HEK293 (cell line): ENCODE results near the gene TRIM66.
A peak's percentile ranks its signal among the peaks of the same experiment; 100 is the strongest.

Experiments
- CTCF ChIA-PET: fragments of 350-600 bp; formaldehyde crosslinking; extraction: SDS; loops from one replicate; lab custom pipeline; 2021; ENCODE audit warnings: antibody characterized with exemption; lab: Yijun Ruan, JAX
- POLR2A ChIA-PET: fragments of 300-600 bp; formaldehyde crosslinking; extraction: SDS; loops from one replicate; lab custom pipeline; 2020; ENCODE audit warnings: antibody characterized with exemption, inconsistent platforms; lab: Yijun Ruan, JAX
- H3K27ac ChIP-seq: fragments of 200-500 bp; sonication (Bioruptor generic); 2 replicates; pipeline ENCODE4 v1.5.1; 2014; ENCODE audit warnings: low read depth, low read length, control low read depth, inconsistent platforms; ENCODE audit errors: extremely low read depth
- H3K36me3 ChIP-seq, 2 experiments: fragments of 200-500 bp in 1 of 2; sonication (Bioruptor generic) in 1 of 2; 1 replicate in 1 of 2; 2 replicates in 1 of 2; pipeline ENCODE4 v1.5.1; 2014 to 2017; ENCODE audit warnings: inconsistent platforms in 2 of 2, low read length in 2 of 2; ENCODE audit not compliant: control insufficient read depth in 2 of 2, insufficient read depth in 1 of 2
- H3K4me1 ChIP-seq: fragments of 200-500 bp; sonication (Bioruptor generic); 2 replicates; pipeline ENCODE4 v1.5.1; 2014; ENCODE audit warnings: mild to moderate bottlenecking, low read length, inconsistent platforms; ENCODE audit not compliant: control insufficient read depth, insufficient read depth
- H3K4me3 ChIP-seq: 2 replicates; pipeline ENCODE4 v1.5.1; 2011; ENCODE audit warnings: low read depth, mild to moderate bottlenecking, control low read depth, low read length, moderate library complexity
- H3K9me3 ChIP-seq: fragments of 200-500 bp; sonication (Bioruptor generic); 2 replicates; pipeline ENCODE4 v1.5.1; 2014; ENCODE audit warnings: low read depth, low read length, inconsistent platforms; ENCODE audit not compliant: control insufficient read depth, insufficient read depth
- GLIS1 ChIP-seq: fragments of 450-650 bp; formaldehyde crosslinking; IDR thresholded peaks from 2 replicates; pipeline ENCODE4 v1.5.1; 2016; ENCODE audit warnings: missing biosample characterization, missing genetic modification characterization
- PATZ1 ChIP-seq: fragments of 450-650 bp; formaldehyde crosslinking; IDR thresholded peaks from 2 replicates; pipeline ENCODE4 v1.5.1; 2016; ENCODE audit warnings: missing biosample characterization, missing genetic modification characterization
- PRDM1 ChIP-seq: fragments of 450-650 bp; formaldehyde crosslinking; IDR thresholded peaks from 2 replicates; pipeline ENCODE4; 2016; ENCODE audit warnings: missing biosample characterization, missing genetic modification characterization
- SP2 ChIP-seq: fragments of 450-650 bp; formaldehyde crosslinking; IDR thresholded peaks from 2 replicates; pipeline ENCODE4 v1.5.1; 2016; ENCODE audit warnings: missing biosample characterization, missing genetic modification characterization
- ZBTB20 ChIP-seq: fragments of 450-650 bp; formaldehyde crosslinking; IDR thresholded peaks from 2 replicates; pipeline ENCODE4 v1.5.1; 2016; ENCODE audit warnings: missing biosample characterization, missing genetic modification characterization
- ZBTB48 ChIP-seq: fragments of 450-650 bp; formaldehyde crosslinking; IDR thresholded peaks from 2 replicates; pipeline ENCODE4 v1.5.1; 2016; ENCODE audit warnings: missing biosample characterization, missing genetic modification characterization
- ZBTB8A ChIP-seq: fragments of 450-650 bp; formaldehyde crosslinking; IDR thresholded peaks from 2 replicates; pipeline ENCODE4 v1.5.1; 2016; ENCODE audit warnings: missing biosample characterization, missing genetic modification characterization
- ZFP3 ChIP-seq: fragments of 450-650 bp; formaldehyde crosslinking; IDR thresholded peaks from 2 replicates; pipeline ENCODE4 v1.5.1; 2016; ENCODE audit warnings: low read depth, missing biosample characterization, missing genetic modification characterization
- ZIC2 ChIP-seq: fragments of 450-650 bp; formaldehyde crosslinking; IDR thresholded peaks from 2 replicates; pipeline ENCODE4 v1.5.1; 2016; ENCODE audit warnings: missing biosample characterization, missing genetic modification characterization
- ZNF138 ChIP-seq: fragments of 450-650 bp; formaldehyde crosslinking; IDR thresholded peaks from 2 replicates; pipeline ENCODE4 v1.5.1; 2016; ENCODE audit warnings: missing biosample characterization, missing genetic modification characterization, borderline replicate concordance
- ZNF140 ChIP-seq: fragments of 450-650 bp; formaldehyde crosslinking; IDR thresholded peaks from 2 replicates; pipeline ENCODE4 v1.5.1; 2016; ENCODE audit warnings: missing biosample characterization, missing genetic modification characterization
- ZNF175 ChIP-seq: fragments of 450-650 bp; formaldehyde crosslinking; IDR thresholded peaks from 2 replicates; pipeline ENCODE4 v1.5.1; 2016; ENCODE audit warnings: missing biosample characterization, missing genetic modification characterization
- ZNF202 ChIP-seq: fragments of 450-650 bp; formaldehyde crosslinking; IDR thresholded peaks from 2 replicates; pipeline ENCODE4 v1.5.1; 2016; ENCODE audit warnings: missing biosample characterization, missing genetic modification characterization, borderline replicate concordance
- ZNF48 ChIP-seq: fragments of 450-650 bp; formaldehyde crosslinking; IDR thresholded peaks from 2 replicates; pipeline ENCODE4 v1.5.1; 2016; ENCODE audit warnings: missing biosample characterization, missing genetic modification characterization
- ZNF488 ChIP-seq: fragments of 450-650 bp; formaldehyde crosslinking; IDR thresholded peaks from 2 replicates; pipeline ENCODE4 v1.5.1; 2016; ENCODE audit warnings: missing biosample characterization, missing genetic modification characterization
- ZNF529 ChIP-seq: fragments of 450-650 bp; formaldehyde crosslinking; IDR thresholded peaks from 2 replicates; pipeline ENCODE4 v1.5.1; 2017; ENCODE audit warnings: missing genetic modification characterization, missing biosample characterization; ENCODE audit not compliant: insufficient replicate concordance
- ZNF561 ChIP-seq: fragments of 450-650 bp; IDR thresholded peaks from 2 replicates; pipeline ENCODE4 v1.5.1; 2018; ENCODE audit warnings: missing biosample characterization, missing genetic modification characterization, borderline replicate concordance
- ZNF639 ChIP-seq: fragments of 450-650 bp; formaldehyde crosslinking; IDR thresholded peaks from 2 replicates; pipeline ENCODE4 v1.5.1; 2016; ENCODE audit warnings: missing biosample characterization, missing genetic modification characterization
- ZNF645 ChIP-seq: fragments of 450-650 bp; formaldehyde crosslinking; IDR thresholded peaks from 2 replicates; pipeline ENCODE4; 2016; ENCODE audit warnings: missing biosample characterization, missing genetic modification characterization
- ZNF791 ChIP-seq: fragments of 450-650 bp; formaldehyde crosslinking; IDR thresholded peaks from 2 replicates; pipeline ENCODE4 v1.5.1; 2016; ENCODE audit warnings: missing biosample characterization, missing genetic modification characterization
- ZNF843 ChIP-seq: fragments of 450-650 bp; formaldehyde crosslinking; IDR thresholded peaks from 2 replicates; pipeline ENCODE4 v1.5.1; 2016; ENCODE audit warnings: missing biosample characterization, missing genetic modification characterization
- ZSCAN4 ChIP-seq: fragments of 450-650 bp; formaldehyde crosslinking; IDR thresholded peaks from 2 replicates; pipeline ENCODE4 v1.5.1; 2017; ENCODE audit warnings: missing biosample characterization, missing genetic modification characterization

The TRIM66 gene

GRCh38 chr11:8658321-8659057, 24.0 kb downstream of the TRIM66 start:
- CTCF ChIA-PET = interaction anchor here (0.6 to 0.7 kb wide), 2 partner anchors 15 to 371 kb away, joined by 3 read pairs; no protein-coding TSS in a partner anchor
- H3K27ac ChIP-seq = no peak overlapping the region

GRCh38 chr11:8656291-8656690, 26.2 kb downstream of the TRIM66 start:
- Histone ChIP-seq H3K36me3 (peaks cover 0 to 5% of the 10 kb centered on the region in 2 experiments; a peak in 1 of 3 replicates), H3K4me1 (no peaks in the 10 kb centered on the region)
- POLR2A ChIA-PET = no interaction called here
- TF ChIP-seq ZBTB20 (tag by site-specific recombination) = no peak
- TF ChIP-seq ZNF202 = no peak
- TF ChIP-seq, all 188 proteins: peak for 0
- CTCF ChIA-PET = no interaction called here
- H3K27ac ChIP-seq = no peak overlapping the region
- no peak overlapping the region for H3K4me3 ChIP-seq
- no peaks in the 10 kb centered on the region for H3K9me3 ChIP-seq

More at GRCh38 chr11:8658321-8659057, 24.0 kb downstream of the TRIM66 start:
- TF ChIP-seq GLIS1 (tag by site-specific recombination) = peak; percentile 68
- TF ChIP-seq ZNF488 (tag by site-specific recombination) = no peak
- peak; percentile 57 for TF ChIP-seq ZIC2 (tag by site-specific recombination)
- TF ChIP-seq PRDM1 = no peak
- no peak for TF ChIP-seq SP2 (tag by site-specific recombination)
- H3K4me1 ChIP-seq = no peaks in the 10 kb centered on the region
- POLR2A ChIA-PET = no interaction called here
- H3K36me3 ChIP-seq = no peaks in the 10 kb centered on the region
- H3K4me3 ChIP-seq = no peak overlapping the region
- no peaks in the 10 kb centered on the region for H3K9me3 ChIP-seq

GRCh38 chr11:8654503-8654902, 28.0 kb downstream of the TRIM66 start:
- H3K4me1 ChIP-seq = no peaks in the 10 kb centered on the region
- peaks cover 0 to 11% of the 10 kb centered on the region in 2 experiments; a peak in 1 of 3 replicates for H3K36me3 ChIP-seq
- no peak overlapping the region for H3K27ac ChIP-seq
- CTCF ChIA-PET = no interaction called here
- H3K4me3 ChIP-seq = no peak overlapping the region
- POLR2A ChIA-PET = no interaction called here
- H3K9me3 ChIP-seq = no peaks in the 10 kb centered on the region
- no peak for TF ChIP-seq ZNF791 (tag by site-specific recombination)
- no peak for TF ChIP-seq ZNF529
- no peak for TF ChIP-seq ZNF140 (tag by site-specific recombination)
- no peak for TF ChIP-seq PATZ1 (tag by site-specific recombination)
- no peak for TF ChIP-seq ZNF645

GRCh38 chr11:8652140-8652539, 30.3 kb downstream of the TRIM66 start:
- CTCF ChIA-PET = interaction anchor here (0.7 kb wide), 1 partner anchor 1063 kb away, joined by 3 read pairs; no protein-coding TSS in a partner anchor
- POLR2A ChIA-PET = no interaction called here
- H3K27ac ChIP-seq = no peak overlapping the region
- no peaks in the 10 kb centered on the region for H3K9me3 ChIP-seq
- H3K4me3 ChIP-seq = no peak overlapping the region
- H3K36me3 ChIP-seq = peaks cover 0 to 27% of the 10 kb centered on the region in 2 experiments; a peak in 1 of 3 replicates
- H3K4me1 ChIP-seq = no peaks in the 10 kb centered on the region
- TF ChIP-seq ZNF843 = no peak
- TF ChIP-seq ZNF561 (tag by site-specific recombination) = no peak
- no peak for TF ChIP-seq ZNF48 (tag by site-specific recombination)
- no peak for TF ChIP-seq ZNF175 (tag by site-specific recombination)
- TF ChIP-seq ZFP3 (tag by site-specific recombination) = no peak
- TF ChIP-seq ZNF639 (tag by site-specific recombination) = no peak
- no peak for TF ChIP-seq ZBTB48 (tag by site-specific recombination)
- no peak for TF ChIP-seq ZNF138 (tag by site-specific recombination)
- TF ChIP-seq ZNF791 (tag by site-specific recombination) = no peak
- no peak for TF ChIP-seq ZSCAN4 (tag by site-specific recombination)
- no peak for TF ChIP-seq ZBTB8A (tag by site-specific recombination)
- TF ChIP-seq ZNF529 = no peak
